ENCODE data around the gene KLK1.

The KLK1 gene

DNA sequence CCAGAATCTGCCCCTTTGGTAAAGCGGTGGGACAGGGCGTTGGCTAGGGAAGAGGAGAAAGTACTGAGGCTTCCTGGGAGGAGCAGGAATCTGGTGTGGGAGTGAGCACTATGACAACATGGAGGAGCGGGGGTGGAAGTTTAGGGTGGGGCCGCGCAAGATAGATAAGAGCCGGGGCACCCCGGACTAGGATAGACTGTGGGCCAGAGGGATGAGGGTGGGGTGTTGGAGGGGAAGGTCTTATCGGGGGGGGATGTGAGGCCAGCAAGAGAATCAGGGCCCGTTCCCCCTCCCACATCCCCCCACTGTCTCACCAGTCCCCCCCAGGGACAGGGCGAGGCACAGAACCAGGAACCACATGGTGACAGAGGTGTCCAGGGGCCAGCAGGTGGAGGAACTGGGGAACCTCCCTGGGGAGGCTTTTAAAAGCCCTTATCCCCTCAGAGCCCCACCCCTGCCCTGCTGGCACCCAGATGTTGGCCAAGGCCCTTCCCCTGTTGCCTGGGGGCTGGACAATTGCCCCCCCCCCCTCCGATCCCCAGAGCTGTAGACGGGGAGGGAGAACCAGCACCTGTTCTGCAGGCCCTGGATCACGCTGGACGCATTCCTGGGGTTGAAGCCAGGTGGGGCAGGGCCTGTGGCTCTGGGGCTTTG lies at the start of gene KLK1:
Gene KLK1, minus strand, starts transcription at position 399 of the 654 bp plus-strand sequence. Its CDS starts 39 bp downstream, at position 360.
- no peak for DNase-seq

DNA sequence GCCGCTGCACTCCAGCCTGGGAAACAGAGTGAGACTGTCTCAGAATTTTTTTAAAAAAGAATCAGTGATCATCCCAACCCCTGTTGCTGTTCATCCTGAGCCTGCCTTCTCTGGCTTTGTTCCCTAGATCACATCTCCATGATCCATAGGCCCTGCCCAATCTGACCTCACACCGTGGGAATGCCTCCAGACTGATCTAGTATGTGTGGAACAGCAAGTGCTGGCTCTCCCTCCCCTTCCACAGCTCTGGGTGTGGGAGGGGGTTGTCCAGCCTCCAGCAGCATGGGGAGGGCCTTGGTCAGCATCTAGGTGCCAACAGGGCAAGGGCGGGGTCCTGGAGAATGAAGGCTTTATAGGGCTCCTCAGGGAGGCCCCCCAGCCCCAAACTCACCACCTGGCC lies 49.5 kb upstream of the KLK1 start, which contains the start of gene KLK2:
Gene KLK2, plus strand, starts transcription at position 384 of the 400 bp plus-strand sequence. CDS start 35 bp downstream, outside the sequence.
- no peak for DNase-seq

DNA sequence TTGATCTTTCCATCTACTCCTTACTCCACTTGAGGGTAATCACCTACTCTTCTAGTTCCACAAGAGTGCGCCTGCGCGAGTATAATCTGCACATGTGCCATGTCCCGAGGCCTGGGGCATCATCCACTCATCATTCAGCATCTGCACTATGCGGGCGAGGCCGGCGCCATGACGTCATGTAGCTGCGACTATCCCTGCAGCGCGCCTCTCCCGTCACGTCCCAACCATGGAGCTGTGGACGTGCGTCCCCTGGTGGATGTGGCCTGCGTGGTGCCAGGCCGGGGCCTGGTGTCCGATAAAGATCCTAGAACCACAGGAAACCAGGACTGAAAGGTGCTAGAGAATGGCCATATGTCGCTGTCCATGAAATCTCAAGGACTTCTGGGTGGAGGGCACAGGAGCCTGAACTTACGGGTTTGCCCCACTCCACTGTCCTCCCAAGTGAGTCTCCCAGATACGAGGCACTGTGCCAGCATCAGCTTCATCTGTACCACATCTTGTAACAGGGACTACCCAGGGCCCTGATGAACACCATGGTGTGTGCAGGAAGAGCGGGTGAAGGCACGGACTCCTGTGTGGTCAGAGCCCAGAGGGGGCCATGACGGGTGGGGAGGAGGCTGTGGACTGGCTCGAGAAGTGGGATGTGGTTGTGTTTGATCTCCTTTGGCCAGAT lies 47.0 kb upstream of the KLK1 start:
- no peak for DNase-seq

DNA sequence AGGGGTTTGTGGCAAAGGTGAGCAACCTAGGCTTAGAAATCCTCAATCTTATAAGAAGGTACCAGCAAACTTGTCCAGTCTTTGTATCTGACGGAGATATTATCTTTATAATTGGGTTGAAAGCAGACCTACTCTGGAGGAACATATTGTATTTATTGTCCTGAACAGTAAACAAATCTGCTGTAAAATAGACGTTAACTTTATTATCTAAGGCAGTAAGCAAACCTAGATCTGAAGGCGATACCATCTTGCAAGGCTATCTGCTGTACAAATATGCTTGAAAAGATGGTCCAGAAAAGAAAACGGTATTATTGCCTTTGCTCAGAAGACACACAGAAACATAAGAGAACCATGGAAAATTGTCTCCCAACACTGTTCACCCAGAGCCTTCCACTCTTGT lies 45.9 kb upstream of the KLK1 start:
- no peak for DNase-seq

DNA sequence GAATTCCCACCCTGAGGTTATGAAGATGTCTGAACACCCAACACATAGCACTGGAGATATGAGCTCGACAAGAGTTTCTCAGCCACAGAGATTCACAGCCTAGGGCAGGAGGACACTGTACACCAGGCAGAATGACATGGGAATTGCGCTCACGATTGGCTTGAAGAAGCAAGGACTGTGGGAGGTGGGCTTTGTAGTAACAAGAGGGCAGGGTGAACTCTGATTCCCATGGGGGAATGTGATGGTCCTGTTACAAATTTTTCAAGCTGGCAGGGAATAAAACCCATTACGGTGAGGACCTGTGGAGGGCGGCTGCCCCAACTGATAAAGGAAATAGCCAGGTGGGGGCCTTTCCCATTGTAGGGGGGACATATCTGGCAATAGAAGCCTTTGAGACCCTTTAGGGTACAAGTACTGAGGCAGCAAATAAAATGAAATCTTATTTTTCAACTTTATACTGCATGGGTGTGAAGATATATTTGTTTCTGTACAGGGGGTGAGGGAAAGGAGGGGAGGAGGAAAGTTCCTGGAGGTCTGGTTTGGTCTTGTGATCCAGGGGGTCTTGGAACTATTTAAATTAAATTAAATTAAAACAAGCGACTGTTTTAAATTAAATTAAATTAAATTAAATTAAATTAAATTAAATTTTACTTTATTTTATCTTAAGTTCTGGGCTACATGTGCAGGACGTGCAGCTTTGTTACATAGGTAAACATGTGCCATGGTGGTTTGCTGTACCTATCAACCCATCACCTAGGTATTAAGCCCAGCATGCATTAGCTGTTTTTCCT lies 38.1 kb upstream of the KLK1 start:
- no peak for DNase-seq

DNA sequence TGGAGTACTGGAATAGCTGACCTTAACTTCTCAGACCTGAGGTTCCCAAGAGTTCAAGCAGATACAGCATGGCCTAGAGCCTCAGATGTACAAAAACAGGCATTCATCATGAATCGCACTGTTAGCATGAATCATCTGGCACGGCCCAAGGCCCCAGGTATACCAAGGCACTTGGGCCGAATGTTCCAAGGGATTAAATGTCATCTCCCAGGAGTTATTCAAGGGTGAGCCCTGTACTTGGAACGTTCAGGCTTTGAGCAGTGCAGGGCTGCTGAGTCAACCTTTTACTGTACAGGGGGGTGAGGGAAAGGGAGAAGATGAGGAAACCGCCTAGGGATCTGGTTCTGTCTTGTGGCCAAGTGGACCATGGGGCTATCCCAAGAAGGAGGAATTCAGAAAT lies 37.4 kb upstream of the KLK1 start:
- DNase-seq, result no peak

DNA sequence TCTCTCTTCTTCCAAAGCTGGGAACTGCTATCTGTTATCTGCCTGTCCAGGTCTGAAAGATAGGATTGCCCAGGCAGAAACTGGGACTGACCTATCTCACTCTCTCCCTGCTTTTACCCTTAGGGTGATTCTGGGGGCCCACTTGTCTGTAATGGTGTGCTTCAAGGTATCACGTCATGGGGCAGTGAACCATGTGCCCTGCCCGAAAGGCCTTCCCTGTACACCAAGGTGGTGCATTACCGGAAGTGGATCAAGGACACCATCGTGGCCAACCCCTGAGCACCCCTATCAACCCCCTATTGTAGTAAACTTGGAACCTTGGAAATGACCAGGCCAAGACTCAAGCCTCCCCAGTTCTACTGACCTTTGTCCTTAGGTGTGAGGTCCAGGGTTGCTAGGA lies 36.3 kb upstream of the KLK1 start:
- DNase-seq, result no peak

DNA sequence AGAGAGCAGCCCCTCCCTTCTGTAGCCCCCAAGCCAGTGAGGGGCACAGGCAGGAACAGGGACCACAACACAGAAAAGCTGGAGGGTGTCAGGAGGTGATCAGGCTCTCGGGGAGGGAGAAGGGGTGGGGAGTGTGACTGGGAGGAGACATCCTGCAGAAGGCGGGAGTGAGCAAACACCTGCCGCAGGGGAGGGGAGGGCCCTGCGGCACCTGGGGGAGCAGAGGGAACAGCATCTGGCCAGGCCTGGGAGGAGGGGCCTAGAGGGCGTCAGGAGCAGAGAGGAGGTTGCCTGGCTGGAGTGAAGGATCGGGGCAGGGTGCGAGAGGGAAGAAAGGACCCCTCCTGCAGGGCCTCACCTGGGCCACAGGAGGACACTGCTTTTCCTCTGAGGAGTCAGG lies 35.3 kb upstream of the KLK1 start:
- no peak for DNase-seq

DNA sequence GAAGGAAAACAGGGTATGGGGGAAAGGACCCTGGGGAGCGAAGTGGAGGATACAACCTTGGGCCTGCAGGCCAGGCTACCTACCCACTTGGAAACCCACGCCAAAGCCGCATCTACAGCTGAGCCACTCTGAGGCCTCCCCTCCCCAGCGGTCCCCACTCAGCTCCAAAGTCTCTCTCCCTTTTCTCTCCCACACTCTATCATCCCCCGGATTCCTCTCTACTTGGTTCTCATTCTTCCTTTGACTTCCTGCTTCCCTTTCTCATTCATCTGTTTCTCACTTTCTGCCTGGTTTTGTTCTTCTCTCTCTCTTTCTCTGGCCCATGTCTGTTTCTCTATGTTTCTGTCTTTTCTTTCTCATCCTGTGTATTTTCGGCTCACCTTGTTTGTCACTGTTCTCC lies 33.8 kb upstream of the KLK1 start:
- DNase-seq, result no peak

DNA sequence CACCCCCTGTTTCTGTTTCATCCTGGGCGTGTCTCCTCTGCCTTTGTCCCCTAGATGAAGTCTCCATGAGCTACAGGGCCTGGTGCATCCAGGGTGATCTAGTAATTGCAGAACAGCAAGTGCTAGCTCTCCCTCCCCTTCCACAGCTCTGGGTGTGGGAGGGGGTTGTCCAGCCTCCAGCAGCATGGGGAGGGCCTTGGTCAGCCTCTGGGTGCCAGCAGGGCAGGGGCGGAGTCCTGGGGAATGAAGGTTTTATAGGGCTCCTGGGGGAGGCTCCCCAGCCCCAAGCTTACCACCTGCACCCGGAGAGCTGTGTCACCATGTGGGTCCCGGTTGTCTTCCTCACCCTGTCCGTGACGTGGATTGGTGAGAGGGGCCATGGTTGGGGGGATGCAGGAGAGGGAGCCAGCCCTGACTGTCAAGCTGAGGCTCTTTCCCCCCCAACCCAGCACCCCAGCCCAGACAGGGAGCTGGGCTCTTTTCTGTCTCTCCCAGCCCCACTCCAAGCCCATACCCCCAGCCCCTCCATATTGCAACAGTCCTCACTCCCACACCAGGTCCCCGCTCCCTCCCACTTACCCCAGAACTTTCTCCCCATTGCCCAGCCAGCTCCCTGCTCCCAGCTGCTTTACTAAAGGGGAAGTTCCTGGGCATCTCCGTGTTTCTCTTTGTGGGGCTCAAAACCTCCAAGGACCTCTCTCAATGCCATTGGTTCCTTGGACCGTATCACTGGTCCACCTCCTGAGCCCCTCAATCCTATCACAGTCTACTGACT lies 31.2 kb upstream of the KLK1 start, which contains the start of gene KLK3:
Gene KLK3, plus strand, starts transcription at position 280 of the 775 bp plus-strand sequence. Its CDS starts 41 bp downstream, at position 321.
- DNase-seq, result no peak

DNA sequence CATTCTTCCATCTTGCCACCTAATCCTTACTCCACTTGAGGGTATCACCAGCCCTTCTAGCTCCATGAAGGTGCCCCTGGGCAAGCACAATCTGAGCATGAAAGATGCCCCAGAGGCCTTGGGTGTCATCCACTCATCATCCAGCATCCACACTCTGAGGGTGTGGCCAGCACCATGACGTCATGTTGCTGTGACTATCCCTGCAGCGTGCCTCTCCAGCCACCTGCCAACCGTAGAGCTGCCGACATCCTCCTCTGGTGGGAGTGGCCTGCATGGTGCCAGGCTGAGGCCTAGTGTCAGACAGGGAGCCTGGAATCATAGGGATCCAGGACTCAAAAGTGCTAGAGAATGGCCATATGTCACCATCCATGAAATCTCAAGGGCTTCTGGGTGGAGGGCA lies 28.0 kb upstream of the KLK1 start:
- DNase-seq, result no peak

DNA sequence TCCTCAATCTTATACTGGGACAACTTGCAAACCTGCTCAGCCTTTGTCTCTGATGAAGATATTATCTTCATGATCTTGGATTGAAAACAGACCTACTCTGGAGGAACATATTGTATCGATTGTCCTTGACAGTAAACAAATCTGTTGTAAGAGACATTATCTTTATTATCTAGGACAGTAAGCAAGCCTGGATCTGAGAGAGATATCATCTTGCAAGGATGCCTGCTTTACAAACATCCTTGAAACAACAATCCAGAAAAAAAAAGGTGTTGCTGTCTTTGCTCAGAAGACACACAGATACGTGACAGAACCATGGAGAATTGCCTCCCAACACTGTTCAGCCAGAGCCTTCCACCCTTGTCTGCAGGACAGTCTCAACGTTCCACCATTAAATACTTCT lies 27.2 kb upstream of the KLK1 start:
- no peak for DNase-seq

DNA sequence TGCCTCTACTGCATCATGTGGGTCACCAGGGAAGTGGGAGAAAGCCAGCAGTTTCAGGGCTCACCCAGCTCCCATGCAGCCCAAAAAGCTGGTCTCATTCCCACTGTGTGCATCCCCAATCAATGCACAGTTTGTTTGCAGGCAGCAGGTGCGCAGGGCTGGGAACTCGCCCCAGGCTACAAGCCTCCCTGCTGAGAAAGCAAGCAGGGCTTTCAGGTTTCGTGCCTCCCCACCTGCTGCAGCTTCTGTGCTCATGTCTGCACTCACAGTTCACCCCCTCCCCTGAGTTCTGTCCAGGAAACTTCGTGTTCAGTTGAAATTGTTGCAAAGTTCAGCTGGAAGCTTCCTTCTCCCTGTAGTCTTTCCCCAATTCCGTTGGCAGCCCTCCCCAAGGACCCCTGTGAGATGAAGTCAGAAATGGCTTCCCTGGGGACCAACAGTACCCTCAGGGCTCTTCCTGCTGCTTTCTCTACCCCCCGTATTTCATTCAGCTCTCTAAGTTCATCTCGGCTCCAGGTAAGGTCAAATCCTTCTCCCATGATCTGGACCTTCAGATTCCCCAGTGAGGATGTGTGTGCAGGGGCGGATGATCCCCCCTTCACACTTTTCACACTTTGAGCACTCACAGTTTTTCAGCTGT lies 20.8 kb upstream of the KLK1 start:
- no peak for DNase-seq

DNA sequence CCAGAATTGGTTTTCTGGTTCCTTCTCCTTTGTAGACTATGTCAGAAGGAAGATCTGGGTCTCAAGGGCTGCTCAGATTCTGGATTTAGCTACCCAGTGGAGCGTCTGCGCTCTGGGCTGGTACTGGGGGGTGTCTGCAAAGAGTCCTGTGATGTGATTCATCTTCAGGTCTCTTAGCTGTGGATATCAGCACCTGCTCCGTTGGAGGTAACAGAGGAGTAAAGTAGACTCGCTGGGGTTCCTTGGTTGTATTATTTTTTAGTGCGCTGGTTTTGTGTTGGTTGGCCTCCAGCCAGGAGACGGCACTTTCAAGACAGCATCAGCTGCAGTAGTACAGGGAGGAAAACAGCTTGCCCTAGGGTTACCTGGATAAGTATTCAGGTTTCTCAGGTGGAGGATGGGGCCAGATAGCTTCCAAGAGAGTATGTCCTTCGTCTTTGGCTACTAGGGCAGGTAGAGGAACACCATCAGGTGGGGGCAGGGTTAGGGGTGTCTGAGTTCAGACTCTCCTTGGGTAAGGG lies 20.2 kb upstream of the KLK1 start:
- DNase-seq, result no peak

DNA sequence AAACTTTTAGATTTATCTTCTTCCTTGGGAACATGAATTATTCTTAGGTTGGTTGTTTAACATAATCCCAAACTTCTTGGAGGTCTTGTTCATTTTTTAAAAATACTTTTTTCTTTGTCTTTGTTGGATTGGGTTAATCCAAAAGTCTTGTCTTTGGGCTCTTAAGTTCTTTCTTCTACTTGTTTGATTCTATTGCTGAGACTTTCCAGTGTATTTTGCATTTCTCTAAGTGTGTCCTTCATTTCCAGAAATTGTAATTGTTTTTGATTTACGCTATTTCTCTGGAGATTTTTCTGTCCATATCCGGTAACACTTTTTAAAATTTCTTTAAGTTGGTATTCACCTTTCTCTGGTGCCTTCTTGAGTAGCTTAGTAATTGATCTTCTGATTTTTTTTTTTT lies 19.6 kb upstream of the KLK1 start:
- DNase-seq, result no peak

DNA sequence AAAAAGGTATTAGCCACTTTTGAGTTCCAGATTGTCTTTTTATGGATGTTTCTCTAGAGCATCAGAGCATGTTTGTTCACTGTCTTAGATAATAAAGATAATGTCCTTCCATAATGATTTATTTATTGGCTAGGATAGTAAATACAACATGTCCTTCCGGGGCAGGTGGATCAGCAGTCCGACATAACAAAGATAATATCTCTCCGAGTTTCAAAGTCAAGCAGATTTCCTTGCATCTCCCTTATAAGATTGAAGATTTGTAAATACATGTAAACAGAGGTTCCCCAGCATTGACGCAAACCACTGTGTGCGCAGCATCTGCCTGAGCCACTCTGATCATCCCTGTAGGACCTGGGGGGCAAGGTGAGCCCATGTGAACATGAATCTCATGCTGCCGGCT lies 18.5 kb upstream of the KLK1 start:
- no peak for DNase-seq

DNA sequence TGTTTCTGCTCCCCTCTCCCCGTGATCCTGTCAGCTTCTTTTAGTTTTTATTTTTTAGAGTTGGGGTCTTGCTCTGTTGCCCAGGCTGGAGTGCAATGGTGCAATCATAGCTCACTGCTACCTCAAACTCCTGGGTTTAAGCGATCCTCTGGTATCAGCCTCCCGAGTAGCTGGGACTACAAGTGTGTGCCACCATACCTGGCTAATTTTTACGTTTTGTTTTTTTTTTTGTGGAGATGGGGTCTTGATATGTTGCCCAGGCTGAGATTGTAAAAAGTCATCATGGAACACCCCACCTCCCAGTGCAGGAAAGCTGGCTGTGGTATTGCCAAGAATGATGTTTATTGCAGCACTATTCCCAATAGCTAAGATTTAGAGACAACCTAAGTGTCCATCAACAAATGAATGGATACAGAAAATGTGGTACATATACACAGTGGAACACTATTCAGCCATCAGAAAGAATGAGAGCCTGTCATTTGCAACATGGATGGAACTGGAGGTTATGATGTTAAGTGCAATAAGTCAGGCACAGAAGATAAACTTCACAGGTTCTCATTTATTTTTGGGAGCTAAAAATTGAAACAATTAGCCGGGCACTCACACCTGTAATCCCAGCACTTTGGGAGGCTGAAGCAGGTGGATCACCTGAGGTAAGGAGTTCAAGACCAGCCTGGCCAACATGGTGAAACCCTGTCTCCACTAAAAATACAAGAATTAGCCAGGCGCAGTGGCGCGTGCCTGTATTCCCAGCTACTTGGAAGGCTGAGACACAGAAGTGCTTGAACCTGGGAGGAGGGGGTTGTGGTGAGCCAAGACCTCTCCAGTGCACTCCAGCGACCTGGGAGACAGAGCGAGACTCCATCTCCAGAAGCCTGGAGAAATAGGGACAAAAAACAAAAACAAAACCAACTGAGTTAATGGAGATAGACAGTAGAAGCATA lies 16.4 kb upstream of the KLK1 start:
- no peak for DNase-seq

DNA sequence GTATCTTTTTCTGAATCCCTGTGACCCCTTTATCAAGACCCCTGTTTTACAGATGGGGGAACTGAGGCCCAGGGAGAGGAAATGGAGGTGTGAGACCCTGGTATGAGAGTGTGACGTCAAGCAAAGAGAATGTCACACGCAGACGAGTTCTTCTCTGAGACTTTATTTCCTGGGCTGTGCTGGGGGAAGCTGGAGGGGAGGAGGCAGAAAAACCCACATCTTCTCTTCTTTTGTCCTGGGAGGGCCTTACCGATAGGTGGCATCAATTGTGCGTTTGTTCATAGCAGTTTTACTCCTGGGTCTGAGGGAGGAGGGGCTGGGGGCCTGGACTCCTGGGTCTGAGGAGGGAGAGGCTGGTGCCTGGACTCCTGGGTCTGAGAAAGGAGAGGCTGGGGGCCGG lies 14.7 kb upstream of the KLK1 start:
- DNase-seq, result no peak

DNA sequence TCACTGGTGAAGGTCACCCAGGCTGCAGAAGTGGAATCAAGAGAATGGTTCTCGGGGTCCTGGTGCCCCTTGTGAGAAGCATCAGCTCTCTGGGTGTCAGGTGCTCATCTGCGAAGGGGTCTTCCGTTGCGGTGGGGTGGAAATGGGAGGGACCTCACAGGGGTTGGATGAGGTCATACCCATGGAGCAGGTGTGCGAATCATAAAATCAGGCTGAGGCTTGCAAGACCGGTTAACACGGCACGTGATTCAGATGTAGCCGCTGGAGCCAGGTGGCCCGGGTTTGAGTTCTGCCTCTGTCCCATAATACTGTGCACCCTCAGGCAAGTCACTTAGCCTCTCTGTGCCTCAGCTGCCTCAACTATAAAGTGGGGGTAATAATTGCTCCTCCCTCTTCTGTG lies 13.7 kb upstream of the KLK1 start:
- DNase-seq, result no peak

DNA sequence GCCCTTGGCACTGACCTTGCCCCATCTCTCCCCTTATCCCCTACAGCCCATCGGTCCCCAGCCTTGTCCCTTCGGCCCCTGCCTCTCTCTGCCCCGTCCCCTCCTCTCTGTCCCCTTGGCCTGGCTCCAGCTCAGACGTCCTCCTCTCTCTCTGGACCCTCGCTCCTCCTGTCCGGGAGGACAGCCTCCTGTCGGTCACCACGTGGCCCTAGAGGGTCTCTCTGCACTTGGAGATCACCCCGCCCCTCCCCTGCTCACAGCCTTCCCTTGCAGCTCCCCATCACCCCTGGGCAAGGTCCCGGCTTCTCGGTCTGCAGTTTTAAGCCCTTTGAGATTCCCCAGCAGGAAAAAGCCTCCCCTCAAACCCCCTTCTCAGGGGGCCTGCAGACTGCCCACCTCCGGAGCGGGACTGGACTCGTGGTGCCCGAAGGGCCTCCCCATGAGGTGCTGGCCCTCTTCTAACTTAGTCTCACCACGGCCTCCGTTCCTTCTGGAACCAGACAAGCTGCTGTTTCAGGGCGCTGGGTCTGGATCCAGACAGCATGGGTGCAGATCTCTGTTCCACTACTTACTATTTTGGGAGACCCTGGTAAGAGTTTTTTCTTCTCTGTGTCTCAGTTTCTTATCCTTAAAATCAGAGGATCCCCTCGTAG lies 13.1 kb upstream of the KLK1 start:
- no peak for DNase-seq
